SK-N-MC (cell line): ENCODE measurements around the gene TAS2R4.
"Not testable (repeated sequence)": the region's sequence is repeated elsewhere in the genome, so short reads cannot be mapped to it uniquely, and the experiment has no call there.

Experiments
- EZH2 ChIP-seq: fragments of 200-600 bp; sonication (generic); IDR thresholded peaks from one replicate; pipeline ENCODE4 v1.6.1; 2017; ENCODE audit warnings: antibody characterized with exemption
- POLR2AphosphoS5 ChIP-seq: IDR thresholded peaks from 2 replicates; pipeline ENCODE4 v1.6.1; 2012; ENCODE audit warnings: mild to moderate bottlenecking, low read depth, low read length, borderline replicate concordance

DNA sequence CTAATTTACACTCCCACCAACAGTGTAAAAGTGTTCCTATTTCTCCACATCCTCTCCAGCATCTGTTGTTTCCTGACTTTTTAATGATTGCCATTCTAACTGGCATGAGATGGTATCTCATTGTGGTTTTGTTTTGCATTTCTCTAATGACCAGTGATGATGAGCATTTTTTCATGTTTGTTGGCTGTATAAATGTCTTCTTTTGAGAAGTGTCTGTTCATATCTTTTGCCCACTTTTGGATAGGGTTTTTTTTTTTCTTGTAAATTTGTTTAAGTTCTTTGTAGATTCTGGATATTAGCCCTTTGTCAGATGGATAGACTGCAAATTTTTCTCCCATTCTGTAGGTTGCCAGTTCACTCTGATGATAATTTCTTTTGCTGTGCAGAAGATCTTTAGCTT lies 46.0 kb downstream of the TAS2R4 start:
- TF ChIP-seq EZH2, POLR2AphosphoS5: not testable (repeated sequence)
